HFFc6 (cell line): ENCODE results near the gene CNN1. TPM values are rescaled to one million over a fixed set of nuclear protein-coding genes. Genes with fewer than 3 reads are reported as not detected.

Experiments
- DNase-seq: peaks from one replicate; pipeline ENCODE4 v3.0.0-alpha.2; 2018
- H3K27ac Mint-ChIP-seq: 2 replicates; pipeline ENCODE4 v1.8.0; 2020; ENCODE audit warnings: mild to moderate bottlenecking, mixed read lengths
- H3K27me3 Mint-ChIP-seq: 2 replicates; pipeline ENCODE4 v1.8.0; 2021; ENCODE audit warnings: mild to moderate bottlenecking, moderate library complexity, mixed read lengths; ENCODE audit not compliant: insufficient read depth
- H3K36me3 Mint-ChIP-seq: 2 replicates; pipeline ENCODE4 v1.8.0; 2021; ENCODE audit warnings: low read depth, mixed read lengths
- H3K4me1 Mint-ChIP-seq: 2 replicates; pipeline ENCODE4 v1.8.0; 2020; ENCODE audit warnings: low read depth, mixed read lengths
- H3K4me3 Mint-ChIP-seq: 2 replicates; pipeline ENCODE4 v1.8.0; 2020; ENCODE audit warnings: mild to moderate bottlenecking, moderate library complexity, mixed read lengths
- H3K9me3 Mint-ChIP-seq: 2 replicates; pipeline ENCODE4 v1.8.0; 2020; ENCODE audit warnings: mild to moderate bottlenecking, mixed read lengths
- CTCF ChIP-seq: fragments of 200-600 bp; sonication (generic); IDR thresholded peaks from 2 replicates; pipeline ENCODE4 v1.5.0; 2021; ENCODE audit warnings: antibody characterized with exemption, mild to moderate bottlenecking
- total RNA-seq, 6 experiments: library from RNA; stranded (reverse); fragmentation: NEBNext Ultra II Directional; extraction: Animal tissue kit (Norgen Biotek cat#: 25700); gene quantifications; 2 replicates in 1 of 6; 3 replicates in 5 of 6; pipeline ENCODE4 v1.2.3, GENCODE V29; 2021

Gene CNN1
- total RNA-seq, 6 experiments from 2014 or later: 6.5 to 9.3 (median 8.0) TPM

- H3K4me1 Mint-ChIP-seq: peaks cover 14% of the 10 kb centered on the region
- H3K36me3 Mint-ChIP-seq: no peaks in the 10 kb centered on the region
- peaks cover 10% of the 10 kb centered on the region for H3K27me3 Mint-ChIP-seq
- H3K27ac Mint-ChIP-seq: no peak overlapping the region
- H3K9me3 Mint-ChIP-seq: no peaks in the 10 kb centered on the region
- no peak for TF ChIP-seq CTCF
- peak overlapping the region; percentile 56 for H3K4me3 Mint-ChIP-seq
- no peak for DNase-seq
Measured at GRCh38 chr19:11581740-11582139, 43.1 kb downstream of the CNN1 start.

- Mint-ChIP-seq H3K4me1 (peaks cover 17% of the 10 kb centered on the region), H3K27ac (no peak overlapping the region)
Measured at GRCh38 chr19:11586331-11586730, 47.7 kb downstream of the CNN1 start.

GRCh38 chr19:11587302-11587974, 48.8 kb downstream of the CNN1 start:
- no peaks in the 10 kb centered on the region for H3K36me3 Mint-ChIP-seq
- H3K27ac Mint-ChIP-seq: no peak overlapping the region
- peak; percentile 84 for TF ChIP-seq CTCF
- H3K4me3 Mint-ChIP-seq: peak overlapping the region; percentile 57
- H3K9me3 Mint-ChIP-seq: no peaks in the 10 kb centered on the region
- DNase-seq: peak; percentile 38
- peaks cover 10% of the 10 kb centered on the region for H3K4me1 Mint-ChIP-seq
- peaks cover 10% of the 10 kb centered on the region for H3K27me3 Mint-ChIP-seq

More at GRCh38 chr19:11586331-11586730, 47.7 kb downstream of the CNN1 start:
- DNase-seq: no peak
- H3K9me3 Mint-ChIP-seq: no peaks in the 10 kb centered on the region
- H3K27me3 Mint-ChIP-seq: peaks cover 10% of the 10 kb centered on the region
- no peaks in the 10 kb centered on the region for H3K36me3 Mint-ChIP-seq
- no peak overlapping the region for H3K4me3 Mint-ChIP-seq
- TF ChIP-seq CTCF: no peak

- TF ChIP-seq CTCF: peak; percentile 47
- Mint-ChIP-seq H3K4me3 (peak overlapping the region; percentile 57), H3K27ac (no peak overlapping the region), H3K9me3 (no peaks in the 10 kb centered on the region), H3K4me1 (peaks cover 10% of the 10 kb centered on the region), H3K27me3 (peaks cover 10% of the 10 kb centered on the region), H3K36me3 (no peaks in the 10 kb centered on the region)
- no peak for DNase-seq
Measured at GRCh38 chr19:11587975-11588631, 49.5 kb downstream of the CNN1 start.

GRCh38 chr19:11594084-11594483, 55.4 kb downstream of the CNN1 start:
- Mint-ChIP-seq H3K9me3 (no peaks in the 10 kb centered on the region), H3K4me3 (no peak overlapping the region), H3K27me3 (no peaks in the 10 kb centered on the region; the same call in 1 of the 2 replicates), H3K36me3 (peaks cover 10% of the 10 kb centered on the region), H3K27ac (no peak overlapping the region), H3K4me1 (peaks cover 13% of the 10 kb centered on the region)
- TF ChIP-seq CTCF: no peak
- no peak for DNase-seq
